Measurements from ENCODE around the gene UHRF2.
"Not testable (repeated sequence)": the region's sequence is repeated elsewhere in the genome, so short reads cannot be mapped to it uniquely, and the experiment has no call there.

Gene UHRF2

GRCh38 chr9:6431038-6431437 lies 18.0 kb downstream of the UHRF2 start:
- no peak for DNase-seq

GRCh38 chr9:6433410-6433809 lies 20.4 kb downstream of the UHRF2 start:
- no peak for DNase-seq

GRCh38 chr9:6439051-6439703 lies 26.2 kb downstream of the UHRF2 start:
- DNase-seq: no peak

GRCh38 chr9:6440405-6440804 lies 27.4 kb downstream of the UHRF2 start:
- DNase-seq: no peak

- DNase-seq: no peak
Measured at GRCh38 chr9:6441269-6441668, 28.3 kb downstream of the UHRF2 start.

GRCh38 chr9:6443661-6444060 lies 30.7 kb downstream of the UHRF2 start:
- no peak for DNase-seq

GRCh38 chr9:6444128-6444527 lies 31.1 kb downstream of the UHRF2 start:
- DNase-seq: no peak

- DNase-seq: no peak
Measured at GRCh38 chr9:6449086-6449485, 36.1 kb downstream of the UHRF2 start.

- DNase-seq: no peak
Measured at GRCh38 chr9:6449645-6450044, 36.6 kb downstream of the UHRF2 start.

- no peak for DNase-seq
Measured at GRCh38 chr9:6450641-6451375, 37.8 kb downstream of the UHRF2 start.

GRCh38 chr9:6455292-6455691 lies 42.3 kb downstream of the UHRF2 start:
- not testable (repeated sequence) for DNase-seq

GRCh38 chr9:6458704-6459103 lies 45.7 kb downstream of the UHRF2 start:
- not testable (repeated sequence) for DNase-seq

- no peak for DNase-seq
Measured at GRCh38 chr9:6459718-6460117, 46.7 kb downstream of the UHRF2 start.

GRCh38 chr9:6460189-6460768 lies 47.3 kb downstream of the UHRF2 start:
- no peak for DNase-seq

- DNase-seq: no peak
Measured at GRCh38 chr9:6461619-6462018, 48.6 kb downstream of the UHRF2 start.

GRCh38 chr9:6467006-6467625 lies 54.1 kb downstream of the UHRF2 start:
- DNase-seq: no peak

GRCh38 chr9:6471231-6471850 lies 58.3 kb downstream of the UHRF2 start:
- no peak for DNase-seq

- DNase-seq: no peak
Measured at GRCh38 chr9:6473151-6473550, 60.2 kb downstream of the UHRF2 start.

GRCh38 chr9:6479959-6480358 lies 67.0 kb downstream of the UHRF2 start:
- no peak for DNase-seq

- DNase-seq: no peak
Measured at GRCh38 chr9:6484210-6484609, 71.2 kb downstream of the UHRF2 start.

- DNase-seq: no peak
Measured at GRCh38 chr9:6488395-6488794, 75.4 kb downstream of the UHRF2 start.

GRCh38 chr9:6489099-6489498 lies 76.1 kb downstream of the UHRF2 start:
- no peak for DNase-seq

- no peak for DNase-seq
Measured at GRCh38 chr9:6490863-6491262, 77.9 kb downstream of the UHRF2 start.
